AG04450 (cell line): ENCODE measurements around the gene KLHL17. TPM values are rescaled to one million over a fixed set of nuclear protein-coding genes. Genes with fewer than 3 reads are reported as not detected.

Experiments used
- CTCF ChIA-PET: fragments of 300-600, 350-600 bp; formaldehyde crosslinking; extraction: SDS; loops from one replicate; lab custom pipeline; 2022; ENCODE audit warnings: antibody characterized with exemption, inconsistent platforms; lab: Charles Lee
- POLR2A ChIA-PET: fragments of 350-600 bp; formaldehyde crosslinking; extraction: SDS; loops from one replicate; lab custom pipeline; 2021; ENCODE audit warnings: antibody characterized with exemption, inconsistent platforms; lab: Yijun Ruan, JAX
- DNase-seq: peaks from one replicate; pipeline ENCODE4 v3.0.0-alpha.2; 2011; ENCODE audit warnings: low read depth, low spot score
- H3K27ac ChIP-seq: one replicate; pipeline ENCODE4 v1.5.1; 2012; ENCODE audit warnings: low read depth, low read length, control low read depth
- H3K27me3 ChIP-seq: one replicate; pipeline ENCODE4 v1.6.0; 2012; ENCODE audit warnings: low read length; ENCODE audit not compliant: control insufficient read depth, insufficient read depth
- H3K4me3 ChIP-seq: 2 replicates; pipeline ENCODE4 v1.5.1; 2011; ENCODE audit warnings: mild to moderate bottlenecking, low read depth, low read length, control low read depth
- H3K9me3 ChIP-seq: 2 replicates; pipeline ENCODE4 v1.5.1; 2012; ENCODE audit warnings: low read length; ENCODE audit not compliant: control insufficient read depth, insufficient read depth
- CTCF ChIP-seq: IDR thresholded peaks from 2 replicates; pipeline ENCODE4 v1.5.1; 2011; ENCODE audit warnings: low read depth, low read length, control low read depth, inconsistent platforms
- polyA plus RNA-seq: library from polyadenylated mRNA; depleted of rRNA; stranded (reverse); fragments of >200 nt; gene quantifications from 2 replicates; pipeline ENCODE4 v1.2.3, GENCODE V29; 2011

The KLHL17 gene
- polyA plus RNA-seq, 1 experiment: 5.5 TPM

GRCh38 chr1:971751-972506 is 11.5 kb downstream of the KLHL17 start:
- Histone ChIP-seq H3K9me3 (peaks cover 6% of the 10 kb centered on the region; the same call in 1 of the 2 replicates), H3K27ac (no peak overlapping the region), H3K4me3 (no peak overlapping the region), H3K27me3 (peaks cover 26% of the 10 kb centered on the region)
- ChIA-PET POLR2A (no interaction called here), CTCF (no interaction called here)
- DNase-seq: no peak
- no peak for TF ChIP-seq CTCF

GRCh38 chr1:972726-973458 is 12.5 kb downstream of the KLHL17 start:
- H3K9me3 ChIP-seq: peaks cover 6% of the 10 kb centered on the region; the same call in 1 of the 2 replicates
- POLR2A ChIA-PET: no interaction called here

GRCh38 chr1:973459-974292 is 13.3 kb downstream of the KLHL17 start:
- POLR2A ChIA-PET: no interaction called here
- Histone ChIP-seq H3K4me3 (no peak overlapping the region), H3K9me3 (peaks cover 14% of the 10 kb centered on the region; the same call in 1 of the 2 replicates), H3K27ac (no peak overlapping the region), H3K27me3 (peaks cover 26% of the 10 kb centered on the region)
- no peak for DNase-seq
- no peak for TF ChIP-seq CTCF
- CTCF ChIA-PET: no interaction called here

More at GRCh38 chr1:972726-973458, 12.5 kb downstream of the KLHL17 start:
- H3K27me3 ChIP-seq: peaks cover 26% of the 10 kb centered on the region
- no peak overlapping the region for H3K4me3 ChIP-seq
- TF ChIP-seq CTCF: no peak
- DNase-seq: no peak
- no peak overlapping the region for H3K27ac ChIP-seq
- CTCF ChIA-PET: no interaction called here

- no peak for TF ChIP-seq CTCF
- DNase-seq: no peak
- no peak overlapping the region for H3K4me3 ChIP-seq
- H3K27ac ChIP-seq: no peak overlapping the region
- POLR2A ChIA-PET: no interaction called here
- H3K27me3 ChIP-seq: peaks cover 26% of the 10 kb centered on the region
- peaks cover 15% of the 10 kb centered on the region; the same call in 1 of the 2 replicates for H3K9me3 ChIP-seq
- CTCF ChIA-PET: interaction anchor here (0.6 kb wide), 1 partner anchor 76 kb away, joined by 3 read pairs; no protein-coding TSS in a partner anchor
These were observed 13.9 kb downstream of the KLHL17 start for GRCh38 chr1:974293-974640.
